Activated T-helper 1 cell treated with anti-CD3 and anti-CD28 coated beads, Interleukin-2, amount 50 U/mL, for 16 hours (primary cell): ENCODE results near the gene TTC33.
"Not testable (repeated sequence)": the region's sequence is repeated elsewhere in the genome, so short reads cannot be mapped to it uniquely, and the experiment has no call there.

Source experiments
- DNase-seq, 2 donors: peaks; one replicate each; pipeline ENCODE4 v3.0.0-alpha.2; 2020; ENCODE audit warnings: low read depth in 1 of 2, low spot score in 1 of 2

TTC33 gene

DNA sequence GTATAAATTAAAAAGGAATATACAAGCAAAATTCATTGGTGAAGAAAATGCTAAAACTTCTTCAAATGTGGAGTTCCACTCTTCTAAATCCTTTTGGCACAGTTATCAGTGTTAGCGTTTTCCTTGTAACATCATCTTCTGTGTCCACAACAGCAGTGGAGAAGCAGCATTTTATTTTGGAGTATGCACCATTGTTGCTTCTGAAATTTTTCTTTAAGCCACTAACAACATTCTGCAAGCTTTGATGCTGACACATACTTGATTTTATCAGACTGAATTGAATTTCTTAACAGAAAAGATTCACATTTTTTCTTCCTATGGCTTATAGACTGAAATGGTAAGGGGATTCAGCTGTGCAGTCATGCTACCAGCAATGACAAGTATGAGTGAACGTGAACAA lies 136.8 kb downstream of the TTC33 start:
- no peak for DNase-seq

DNA sequence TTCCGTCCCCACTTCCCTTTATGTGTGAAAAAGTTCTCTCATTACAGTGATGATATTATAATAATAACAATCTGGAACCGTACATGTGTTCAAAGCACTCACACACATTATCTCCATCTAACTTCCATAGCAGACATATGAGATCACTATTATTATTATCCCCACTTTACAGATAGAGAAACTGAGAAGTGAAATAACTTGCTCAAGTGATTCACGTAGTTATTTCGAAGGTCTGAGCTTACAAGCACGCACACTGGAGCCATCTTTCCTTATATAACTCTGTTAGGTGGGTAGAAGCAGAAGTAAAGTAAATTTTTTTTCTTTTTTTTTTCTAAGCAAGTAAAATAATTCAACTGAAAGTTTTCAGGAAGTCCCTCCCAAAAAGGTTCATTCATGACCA lies 139.0 kb downstream of the TTC33 start:
- DNase-seq: no peak

GRCh38 chr5:40615586-40616170 lies 140.1 kb downstream of the TTC33 start:
- DNase-seq: no peak

DNA sequence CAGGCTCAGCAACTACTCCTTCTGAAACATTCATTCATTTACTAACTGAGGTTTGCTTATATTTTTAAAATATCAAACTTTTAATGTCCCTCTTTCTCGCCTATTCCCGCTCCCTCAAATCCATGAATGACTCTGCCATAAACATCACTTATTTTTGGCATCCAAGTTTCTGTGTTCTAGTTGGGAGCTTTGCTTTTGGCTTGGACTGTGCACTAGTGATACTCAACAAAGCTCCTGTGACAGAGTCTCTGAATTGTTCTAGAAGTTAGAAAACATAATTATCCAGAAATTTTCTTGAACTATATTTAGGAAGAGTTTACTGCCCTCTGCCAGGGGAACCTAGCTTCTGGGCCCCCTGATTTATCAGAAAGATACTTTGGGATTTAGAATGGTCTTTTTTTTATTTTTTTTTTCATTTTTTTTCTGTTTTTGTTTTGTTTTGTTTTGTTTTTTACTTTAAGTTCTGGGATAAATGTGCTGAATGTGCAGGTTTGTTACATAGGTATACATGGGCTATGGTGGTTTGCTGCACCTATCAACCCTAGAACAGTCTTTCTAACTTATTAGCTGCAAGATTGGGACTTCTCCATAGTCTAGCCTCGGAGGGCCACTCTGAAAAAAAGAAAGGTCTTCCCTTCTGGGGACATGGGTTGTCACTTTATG lies 140.7 kb downstream of the TTC33 start:
- DNase-seq: no peak

GRCh38 chr5:40614466-40614865 lies 141.3 kb downstream of the TTC33 start:
- no peak for DNase-seq

GRCh38 chr5:40607202-40607601 lies 148.6 kb downstream of the TTC33 start:
- DNase-seq: no peak

GRCh38 chr5:40606077-40606765 lies 149.5 kb downstream of the TTC33 start:
- DNase-seq: no peak

GRCh38 chr5:40605295-40605958 lies 150.3 kb downstream of the TTC33 start:
- DNase-seq: no peak

DNA sequence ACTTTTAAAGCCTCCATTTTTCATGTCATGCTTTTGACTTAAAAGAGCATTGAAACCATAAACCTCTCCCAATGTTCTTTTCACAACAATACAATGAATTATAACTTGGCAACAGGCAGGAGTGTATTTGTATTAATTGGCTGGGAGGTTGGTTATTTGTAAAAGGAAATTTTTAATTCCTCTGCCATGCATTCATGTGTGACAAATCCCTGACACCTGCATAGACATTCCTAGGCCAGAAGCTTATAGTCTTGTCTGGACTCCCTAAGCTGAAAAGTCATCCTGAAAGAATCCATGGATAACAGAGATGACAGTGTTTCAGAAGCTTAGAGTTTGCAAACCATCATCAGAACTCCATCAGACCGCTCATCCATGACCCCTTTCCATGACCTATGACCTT lies 152.4 kb downstream of the TTC33 start:
- DNase-seq: no peak

- DNase-seq: no peak
Measured at GRCh38 chr5:40601198-40601868, 154.4 kb downstream of the TTC33 start.

GRCh38 chr5:40600383-40600782 lies 155.4 kb downstream of the TTC33 start:
- DNase-seq: no peak

DNA sequence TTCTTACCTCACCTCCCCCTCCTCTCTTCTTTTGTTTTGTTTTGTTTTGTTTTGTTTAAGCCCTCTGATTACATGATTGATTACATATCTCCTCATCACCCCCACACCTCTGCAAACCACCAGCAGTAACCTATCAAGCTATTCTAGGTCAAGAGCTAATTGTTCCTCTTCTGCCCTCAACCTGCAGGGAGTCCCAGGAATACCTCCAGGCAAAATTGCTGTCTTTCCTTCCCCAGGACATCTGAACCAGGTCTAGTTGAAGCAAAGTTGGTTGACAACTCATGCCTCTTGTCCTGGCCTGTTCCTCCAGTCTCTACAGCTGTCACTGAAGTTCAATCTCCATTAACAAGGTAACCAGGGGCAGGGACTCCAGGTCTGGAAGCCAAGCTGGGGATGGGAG lies 156.1 kb downstream of the TTC33 start:
- no peak for DNase-seq

DNA sequence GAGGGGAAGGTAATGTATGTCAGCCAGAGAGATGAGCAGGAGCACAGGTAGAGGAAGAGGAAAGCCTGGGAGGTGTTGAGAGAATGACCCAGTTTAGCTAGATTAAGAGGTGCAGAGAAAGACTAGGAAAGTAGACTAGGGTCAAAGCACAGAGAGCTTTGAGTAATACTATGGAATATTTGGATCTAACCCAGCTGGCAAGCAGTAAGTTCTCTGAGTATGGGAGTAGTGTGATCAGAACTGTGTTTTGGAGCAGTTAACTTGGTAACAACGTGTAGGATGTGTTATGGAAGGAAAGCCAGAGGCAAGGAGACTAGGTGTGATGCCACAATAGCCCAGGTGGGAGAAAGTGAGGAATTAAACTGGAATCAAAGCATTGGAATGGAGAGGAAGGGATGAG lies 160.9 kb downstream of the TTC33 start:
- no peak for DNase-seq

- not testable (repeated sequence) for DNase-seq
Measured at GRCh38 chr5:40591727-40592396, 163.9 kb downstream of the TTC33 start.

GRCh38 chr5:40587376-40587775 lies 168.4 kb downstream of the TTC33 start:
- DNase-seq: no peak

GRCh38 chr5:40585537-40586267 lies 170.1 kb downstream of the TTC33 start:
- DNase-seq: no peak

- no peak for DNase-seq
Measured at GRCh38 chr5:40584054-40584453, 171.7 kb downstream of the TTC33 start.

GRCh38 chr5:40578501-40579451 lies 177.0 kb downstream of the TTC33 start:
- DNase-seq: peak in 1 of 2 donors; percentile 29

GRCh38 chr5:40577718-40578117 lies 178.0 kb downstream of the TTC33 start:
- no peak for DNase-seq
